ENCODE data around the gene RAB15.

The RAB15 gene

DNA sequence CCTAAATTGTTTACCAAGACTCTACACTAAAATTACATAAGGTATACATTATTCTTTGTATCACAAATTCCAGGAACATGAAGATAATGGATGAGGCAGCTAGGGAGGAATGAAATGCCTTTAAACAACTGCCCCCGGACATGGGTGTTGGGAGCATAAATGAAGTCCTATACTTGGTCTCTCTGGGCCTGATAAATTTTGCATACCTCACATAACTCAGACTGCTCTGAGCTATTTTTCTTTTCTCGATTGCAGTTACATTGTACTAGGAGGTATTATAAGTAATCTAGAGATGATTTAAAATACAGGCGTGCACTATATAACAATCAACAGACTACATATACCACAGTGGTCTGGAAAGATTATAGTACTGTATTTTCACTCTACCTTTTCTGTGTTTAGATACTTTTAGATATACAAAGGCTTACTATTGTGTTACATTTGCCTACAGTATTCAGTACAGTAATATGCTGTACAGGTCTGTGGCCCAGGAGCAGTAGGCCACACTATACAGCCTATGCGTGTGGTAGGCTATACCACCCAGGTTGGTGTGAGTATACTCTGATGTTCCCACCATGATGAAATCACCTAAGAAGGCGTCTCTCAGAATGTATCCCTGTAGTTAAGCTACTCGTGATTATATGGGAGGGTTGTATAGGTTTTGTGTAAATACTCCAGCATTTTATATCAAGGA is 28.9 kb upstream of the RAB15 start:
- no peak for DNase-seq (ENCODE audit: low read depth)
- no peak overlapping the region for H3K4me3 ChIP-seq (ENCODE audit: control insufficient read depth, low read depth, low read length)
- TF ChIP-seq, protein P1, sequence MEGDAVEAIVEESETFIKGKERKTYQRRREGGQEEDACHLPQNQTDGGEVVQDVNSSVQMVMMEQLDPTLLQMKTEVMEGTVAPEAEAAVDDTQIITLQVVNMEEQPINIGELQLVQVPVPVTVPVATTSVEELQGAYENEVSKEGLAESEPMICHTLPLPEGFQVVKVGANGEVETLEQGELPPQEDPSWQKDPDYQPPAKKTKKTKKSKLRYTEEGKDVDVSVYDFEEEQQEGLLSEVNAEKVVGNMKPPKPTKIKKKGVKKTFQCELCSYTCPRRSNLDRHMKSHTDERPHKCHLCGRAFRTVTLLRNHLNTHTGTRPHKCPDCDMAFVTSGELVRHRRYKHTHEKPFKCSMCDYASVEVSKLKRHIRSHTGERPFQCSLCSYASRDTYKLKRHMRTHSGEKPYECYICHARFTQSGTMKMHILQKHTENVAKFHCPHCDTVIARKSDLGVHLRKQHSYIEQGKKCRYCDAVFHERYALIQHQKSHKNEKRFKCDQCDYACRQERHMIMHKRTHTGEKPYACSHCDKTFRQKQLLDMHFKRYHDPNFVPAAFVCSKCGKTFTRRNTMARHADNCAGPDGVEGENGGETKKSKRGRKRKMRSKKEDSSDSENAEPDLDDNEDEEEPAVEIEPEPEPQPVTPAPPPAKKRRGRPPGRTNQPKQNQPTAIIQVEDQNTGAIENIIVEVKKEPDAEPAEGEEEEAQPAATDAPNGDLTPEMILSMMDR (IDR thresholded peaks at IDR 0.05; ENCODE audit: control insufficient read depth, insufficient read depth, low read depth, low read length, missing control alignments) = no peak

DNA sequence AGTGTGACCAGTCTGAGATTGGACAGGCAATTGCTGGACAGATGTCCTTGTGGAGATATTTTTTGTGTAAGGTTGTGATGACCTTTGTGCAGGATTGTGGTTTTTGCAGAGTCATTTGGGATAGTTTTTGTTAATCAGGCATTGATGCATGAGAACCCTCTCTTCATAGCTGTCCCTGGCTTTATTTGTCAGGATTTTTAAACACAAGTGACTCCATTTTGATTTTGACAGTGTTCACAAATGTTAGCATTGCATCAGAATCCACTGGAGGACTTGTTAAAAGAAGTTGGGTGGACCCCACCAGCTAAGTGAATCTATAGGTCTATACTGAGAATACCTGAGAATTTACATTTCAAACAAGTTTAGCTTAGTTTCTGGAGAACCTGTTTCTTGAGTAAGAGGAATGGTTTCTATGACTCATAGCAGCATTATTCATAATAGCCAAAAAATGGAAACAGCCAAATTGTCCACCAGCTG is 26.4 kb upstream of the RAB15 start:
- no peak overlapping the region for H3K4me3 ChIP-seq (ENCODE audit: control insufficient read depth, low read depth, low read length)
- no peak for DNase-seq (ENCODE audit: low read depth)
- TF ChIP-seq, protein P1 (IDR thresholded peaks at IDR 0.05; ENCODE audit: control insufficient read depth, insufficient read depth, low read depth, low read length, missing control alignments) = no peak

DNA sequence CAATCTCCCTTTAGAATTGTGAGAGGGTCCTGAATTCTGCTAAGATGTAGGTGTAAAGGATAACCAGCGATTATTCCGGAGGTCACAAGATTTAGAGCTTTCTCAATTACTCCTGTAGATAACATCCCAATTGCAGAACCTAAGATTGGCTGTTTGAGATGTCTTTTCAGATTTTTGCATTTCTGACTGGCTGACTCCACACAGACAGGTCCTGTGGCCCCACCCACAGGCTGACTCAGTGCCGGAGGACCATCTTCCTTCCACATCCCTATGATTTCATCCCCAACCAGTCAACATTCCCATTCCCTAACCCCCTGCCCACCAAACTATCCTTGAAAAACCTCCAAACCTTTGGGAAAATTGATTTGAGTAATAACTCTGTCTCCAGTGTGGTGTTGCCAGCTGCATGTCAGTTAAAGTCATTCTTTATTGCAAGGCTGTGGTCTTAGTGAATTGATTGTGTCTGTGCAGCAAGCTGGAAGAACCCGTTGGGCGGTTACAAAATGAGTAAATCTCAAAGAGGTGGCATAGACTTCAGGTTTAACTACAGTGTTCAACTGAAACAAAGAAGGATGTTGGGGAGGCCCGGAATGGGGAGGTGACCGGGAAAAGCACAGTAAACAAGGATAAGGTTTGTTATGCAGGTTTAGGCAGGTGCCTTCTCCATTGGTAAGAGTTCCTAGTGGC is 25.1 kb upstream of the RAB15 start:
- DNase-seq (ENCODE audit: low read depth) = no peak
- TF ChIP-seq, protein P1 (IDR thresholded peaks at IDR 0.05; ENCODE audit: control insufficient read depth, insufficient read depth, low read depth, low read length, missing control alignments) = no peak
- H3K4me3 ChIP-seq (ENCODE audit: control insufficient read depth, low read depth, low read length) = no peak overlapping the region

DNA sequence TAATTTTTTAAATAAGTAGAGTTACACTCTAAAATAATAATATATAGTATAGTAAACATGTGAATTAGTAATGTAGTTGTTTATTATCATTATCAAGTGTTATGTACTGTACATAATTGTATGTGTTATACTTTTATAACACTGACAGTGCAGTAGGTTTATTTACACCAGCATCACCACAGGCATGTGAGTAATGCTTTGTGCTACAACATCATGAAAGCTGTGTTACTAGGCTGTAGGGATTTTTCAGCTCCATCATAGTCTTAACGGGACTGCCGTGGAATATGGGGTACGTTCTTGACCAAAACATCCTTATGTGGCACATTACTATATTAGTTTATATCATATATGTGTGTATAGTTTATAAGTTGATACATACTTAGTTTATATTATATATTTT is 23.2 kb upstream of the RAB15 start:
- TF ChIP-seq, protein P1 (IDR thresholded peaks at IDR 0.05; ENCODE audit: control insufficient read depth, insufficient read depth, low read depth, low read length, missing control alignments) = no peak
- DNase-seq (ENCODE audit: low read depth) = no peak
- H3K4me3 ChIP-seq (ENCODE audit: control insufficient read depth, low read depth, low read length) = no peak overlapping the region

DNA sequence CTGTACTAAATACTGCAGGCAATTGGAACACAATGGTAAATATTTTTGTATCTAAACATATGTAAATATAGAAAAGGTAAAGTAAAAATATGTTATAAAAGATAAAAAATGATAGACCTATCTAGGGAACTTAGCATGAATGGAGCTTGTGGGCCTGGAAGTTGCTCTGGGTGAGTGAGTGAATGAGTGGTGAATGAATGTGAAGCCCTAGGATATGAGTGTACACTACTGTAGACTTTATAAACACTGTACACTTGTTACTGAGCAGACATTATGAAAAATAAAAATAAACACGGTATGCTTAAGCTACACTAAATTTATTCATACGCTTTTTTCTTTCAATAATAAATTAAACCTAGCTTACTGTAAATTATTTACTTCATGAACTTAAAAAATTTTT is 22.4 kb upstream of the RAB15 start:
- no peak for DNase-seq (ENCODE audit: low read depth)
- TF ChIP-seq, protein P1 (IDR thresholded peaks at IDR 0.05; ENCODE audit: control insufficient read depth, insufficient read depth, low read depth, low read length, missing control alignments) = no peak
- H3K4me3 ChIP-seq (ENCODE audit: control insufficient read depth, low read depth, low read length) = no peak overlapping the region

DNA sequence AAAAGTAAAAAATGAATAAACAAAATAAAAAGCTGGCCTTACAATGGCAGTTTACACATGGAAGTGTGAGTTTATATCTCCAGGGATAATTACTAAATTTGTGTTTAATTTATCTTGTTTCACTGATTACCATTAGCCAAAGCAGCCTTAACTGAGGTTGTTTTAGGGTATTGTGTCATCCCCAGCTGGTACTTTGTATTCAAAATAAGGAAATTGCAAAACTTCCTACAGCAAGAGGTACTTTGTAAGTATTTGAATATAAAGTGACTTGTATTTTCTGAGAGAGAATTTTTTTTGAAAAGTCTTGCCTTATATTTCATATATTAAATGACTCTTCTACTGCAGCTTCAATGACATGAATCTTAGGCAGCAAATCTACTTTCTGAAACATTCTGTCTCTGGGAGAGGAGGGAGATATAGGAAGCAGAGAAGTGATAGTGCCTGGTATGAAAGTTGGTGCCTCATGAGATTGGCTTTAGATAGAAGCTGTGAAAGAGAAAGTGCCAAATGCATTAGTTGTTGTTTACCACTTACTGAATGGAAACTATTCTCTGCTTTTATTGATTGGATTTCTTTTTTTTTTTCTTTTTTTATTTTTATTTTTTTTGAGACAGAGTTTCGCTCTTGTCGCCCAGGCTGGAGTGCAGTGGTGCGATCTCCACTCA is 21.3 kb upstream of the RAB15 start:
- no peak for DNase-seq (ENCODE audit: low read depth)
- no peak overlapping the region for H3K4me3 ChIP-seq (ENCODE audit: control insufficient read depth, low read depth, low read length)
- TF ChIP-seq, protein P1 (IDR thresholded peaks at IDR 0.05; ENCODE audit: control insufficient read depth, insufficient read depth, low read depth, low read length, missing control alignments) = no peak

All from AG09309 (cell line).